Articular chondrocyte of knee joint (primary cell): Measurements from ENCODE around the gene TBC1D5. TPM values are rescaled to one million over a fixed set of nuclear protein-coding genes. Genes with fewer than 3 reads are reported as not detected.

Experiments
- small RNA-seq: library from RNA; depleted of rRNA; stranded (forward); fragments of <200 nt; gene quantifications from one replicate; pipeline ENCODE3, GENCODE V24; 2012
- total RNA-seq: library from RNA; depleted of rRNA; stranded (reverse); fragments of >200 nt; gene quantifications from 2 replicates; pipeline ENCODE4 v1.2.3, GENCODE V29; 2012

TBC1D5 gene, protein sequence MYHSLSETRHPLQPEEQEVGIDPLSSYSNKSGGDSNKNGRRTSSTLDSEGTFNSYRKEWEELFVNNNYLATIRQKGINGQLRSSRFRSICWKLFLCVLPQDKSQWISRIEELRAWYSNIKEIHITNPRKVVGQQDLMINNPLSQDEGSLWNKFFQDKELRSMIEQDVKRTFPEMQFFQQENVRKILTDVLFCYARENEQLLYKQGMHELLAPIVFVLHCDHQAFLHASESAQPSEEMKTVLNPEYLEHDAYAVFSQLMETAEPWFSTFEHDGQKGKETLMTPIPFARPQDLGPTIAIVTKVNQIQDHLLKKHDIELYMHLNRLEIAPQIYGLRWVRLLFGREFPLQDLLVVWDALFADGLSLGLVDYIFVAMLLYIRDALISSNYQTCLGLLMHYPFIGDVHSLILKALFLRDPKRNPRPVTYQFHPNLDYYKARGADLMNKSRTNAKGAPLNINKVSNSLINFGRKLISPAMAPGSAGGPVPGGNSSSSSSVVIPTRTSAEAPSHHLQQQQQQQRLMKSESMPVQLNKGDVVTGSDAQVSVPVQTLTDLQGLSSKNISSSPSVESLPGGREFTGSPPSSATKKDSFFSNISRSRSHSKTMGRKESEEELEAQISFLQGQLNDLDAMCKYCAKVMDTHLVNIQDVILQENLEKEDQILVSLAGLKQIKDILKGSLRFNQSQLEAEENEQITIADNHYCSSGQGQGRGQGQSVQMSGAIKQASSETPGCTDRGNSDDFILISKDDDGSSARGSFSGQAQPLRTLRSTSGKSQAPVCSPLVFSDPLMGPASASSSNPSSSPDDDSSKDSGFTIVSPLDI
- total RNA-seq, result 129 and 149 TPM in 2 replicates

DNA sequence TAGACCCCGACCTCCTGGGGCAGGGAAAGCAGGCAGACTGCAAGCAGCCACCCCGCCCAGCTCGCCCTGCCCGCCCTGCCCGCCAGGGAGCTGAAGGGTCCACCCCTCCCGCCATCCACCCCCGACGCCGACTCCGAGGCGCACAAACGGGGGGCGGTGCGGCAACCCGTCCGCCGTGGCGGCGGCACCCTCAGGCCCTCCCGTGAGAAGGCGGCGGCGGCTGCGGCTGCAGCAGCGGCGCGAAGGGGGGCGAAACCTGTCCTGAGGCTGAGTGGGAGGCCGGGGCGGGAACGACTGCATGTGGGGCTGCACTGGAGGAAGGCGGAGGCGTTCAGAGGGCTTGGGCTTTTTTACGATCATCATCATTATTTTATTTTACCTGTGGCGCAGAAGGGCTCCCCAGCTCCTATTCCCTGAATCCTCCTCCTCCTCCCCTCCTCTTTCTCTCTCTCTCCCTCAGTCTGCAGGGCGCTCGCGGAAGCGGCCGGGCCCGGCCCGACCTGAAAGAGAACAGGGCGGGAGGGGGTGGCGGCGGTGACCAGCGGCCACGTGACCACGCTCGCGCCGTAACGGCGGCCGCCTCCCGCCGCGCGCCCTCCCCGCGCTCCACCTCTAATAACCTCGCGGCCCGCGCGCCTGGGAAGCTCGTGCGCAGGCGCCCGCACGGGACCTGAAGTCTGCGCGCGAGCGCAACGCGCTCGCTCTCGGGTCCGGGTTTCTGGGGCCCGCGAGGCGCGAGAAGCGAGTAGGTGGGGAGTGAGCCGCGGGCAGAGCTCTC, at the start of gene TBC1D5:
Gene TBC1D5 (minus strand): TSS at position 530 of the 778 bp plus-strand sequence. CDS start 234,061 bp downstream, outside the sequence.

Small RNA genes lying within 50 kb of the gene (small RNA-seq; reads per million reads assigned to genes)
- gene AC104451.1 (not detected), gene RNU7-10P (1.0 reads per million, percentile 44 among the genes with 10 or more reads in this experiment)
